Inflammatory macrophage treated with lipopolysaccharide for 1 hour (primary cell): Measurements from ENCODE around the gene SH3RF3.

Experiments used
- DNase-seq, 2 donors: peaks; one replicate each; pipeline ENCODE4 v3.0.0-alpha.2; 2020 to 2022

SH3RF3 gene

GRCh38 chr2:109141006-109141600 lies 12.1 kb downstream of the SH3RF3 start:
- no peak for DNase-seq

DNA sequence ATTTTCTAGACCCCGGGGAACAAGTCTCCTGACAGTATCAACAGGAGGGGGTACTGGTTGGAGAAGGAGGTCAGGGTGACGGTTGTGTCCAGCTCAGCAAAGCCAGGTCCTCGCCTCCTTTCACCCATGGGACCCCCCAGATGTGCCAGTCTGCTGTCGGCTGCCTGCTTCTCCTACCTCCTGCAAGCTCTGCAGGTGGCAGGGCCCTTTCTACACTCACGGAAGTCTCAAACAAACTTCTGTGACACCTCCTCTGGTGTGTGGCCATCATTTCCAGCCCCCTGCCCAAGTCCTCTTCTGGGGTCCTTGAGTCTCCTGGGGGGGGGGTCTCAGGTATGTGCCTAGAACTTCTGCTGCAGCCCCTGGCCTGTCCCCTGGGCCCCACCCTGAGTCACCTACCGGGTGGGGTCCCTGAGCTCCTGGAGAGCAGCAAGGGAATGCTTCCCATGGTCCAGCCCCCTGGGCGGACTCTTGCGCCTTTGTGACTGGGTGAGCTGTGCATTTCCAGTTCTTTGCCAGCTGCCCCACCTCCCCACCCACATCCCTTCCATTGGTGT lies 12.8 kb downstream of the SH3RF3 start:
- no peak for DNase-seq

GRCh38 chr2:109142416-109143210 lies 13.6 kb downstream of the SH3RF3 start:
- DNase-seq, result no peak

GRCh38 chr2:109143214-109144187 lies 14.5 kb downstream of the SH3RF3 start:
- DNase-seq, result no peak

- DNase-seq, result no peak
These were observed 15.3 kb downstream of the SH3RF3 start for GRCh38 chr2:109144271-109144670.

DNA sequence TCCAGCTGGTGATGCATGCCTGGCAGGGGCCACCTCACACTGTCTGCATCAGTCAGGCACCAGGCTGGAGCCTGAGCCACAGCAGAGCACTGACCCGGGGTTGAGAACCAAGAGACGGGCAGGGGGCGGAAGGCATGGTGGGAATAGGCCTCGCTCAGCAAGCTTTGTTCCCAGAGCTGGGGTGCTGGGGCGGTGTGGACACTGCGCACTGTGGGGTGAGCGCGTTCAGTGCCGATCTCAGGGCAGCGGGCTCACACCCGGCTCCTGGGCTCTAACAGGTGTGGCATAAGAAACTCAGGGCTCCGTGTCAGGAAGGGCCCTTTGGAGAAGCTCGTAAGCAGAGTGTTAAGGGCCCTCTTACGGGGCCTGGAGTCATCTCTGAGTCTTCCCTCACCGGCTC lies 15.7 kb downstream of the SH3RF3 start:
- no peak for DNase-seq

DNA sequence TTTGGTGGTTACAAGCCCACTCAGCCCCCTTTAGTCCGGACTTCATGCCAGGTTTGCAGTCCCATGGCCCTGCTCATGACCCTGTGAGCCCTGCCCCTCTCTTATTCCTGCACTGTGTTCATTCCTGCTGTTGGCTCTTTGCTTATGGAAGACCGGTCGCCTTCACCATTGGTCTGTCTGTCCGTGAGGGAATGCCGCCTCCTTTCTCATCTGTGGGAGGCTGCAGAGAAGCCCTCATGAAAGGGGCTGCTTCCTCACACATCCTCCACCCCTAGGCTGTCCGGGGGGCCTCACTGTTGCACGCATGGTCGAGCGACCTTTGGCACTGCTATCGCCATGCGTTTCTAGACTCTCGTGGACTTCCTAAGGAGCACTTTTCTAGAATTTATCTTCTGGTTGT lies 16.3 kb downstream of the SH3RF3 start:
- DNase-seq, result no peak

GRCh38 chr2:109147405-109147804 lies 18.4 kb downstream of the SH3RF3 start:
- no peak for DNase-seq

- no peak for DNase-seq
These were observed 19.2 kb downstream of the SH3RF3 start for GRCh38 chr2:109148117-109148746.

GRCh38 chr2:109148991-109149645 lies 20.1 kb downstream of the SH3RF3 start:
- no peak for DNase-seq

- DNase-seq, result no peak
These were observed 21.6 kb downstream of the SH3RF3 start for GRCh38 chr2:109150559-109150958.

DNA sequence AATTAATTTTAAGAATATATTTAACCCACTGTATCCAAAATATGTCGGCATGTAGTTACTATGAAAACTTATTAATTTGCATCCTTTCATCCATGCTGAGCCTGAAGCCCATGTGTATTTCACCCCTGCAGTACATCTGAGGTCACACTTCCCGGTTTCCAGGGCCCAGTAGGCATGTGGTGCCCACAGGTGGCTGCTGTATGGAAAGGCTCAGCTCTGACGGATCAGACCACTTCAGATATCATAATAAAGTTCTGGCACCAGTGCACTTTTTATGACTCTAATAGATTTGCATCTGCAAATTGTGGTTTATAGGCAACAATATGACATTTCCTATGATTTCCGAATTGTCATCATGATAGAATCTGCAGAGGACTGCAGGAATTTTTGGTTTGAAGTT lies 22.5 kb downstream of the SH3RF3 start:
- DNase-seq, result no peak

GRCh38 chr2:109153005-109153784 lies 24.2 kb downstream of the SH3RF3 start:
- no peak for DNase-seq

DNA sequence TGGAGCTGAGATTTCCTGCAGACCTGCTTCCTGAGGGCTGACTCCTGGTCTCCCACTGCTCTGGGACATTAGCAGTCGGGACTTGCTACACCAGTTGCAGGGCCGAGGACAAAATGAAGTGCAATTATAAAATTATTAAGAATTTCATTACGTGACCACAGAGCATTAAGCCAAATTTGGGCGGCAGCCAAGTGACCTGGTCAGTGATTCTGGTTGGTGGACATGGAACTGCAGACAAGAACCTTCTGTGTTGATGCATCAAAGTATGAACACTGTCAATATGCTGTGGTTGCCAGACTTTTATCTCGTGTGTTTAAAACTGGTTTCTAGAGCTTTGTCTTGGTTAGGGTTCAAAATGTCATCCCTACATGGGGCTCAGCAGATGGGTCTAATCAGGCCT lies 24.8 kb downstream of the SH3RF3 start:
- DNase-seq, result no peak

DNA sequence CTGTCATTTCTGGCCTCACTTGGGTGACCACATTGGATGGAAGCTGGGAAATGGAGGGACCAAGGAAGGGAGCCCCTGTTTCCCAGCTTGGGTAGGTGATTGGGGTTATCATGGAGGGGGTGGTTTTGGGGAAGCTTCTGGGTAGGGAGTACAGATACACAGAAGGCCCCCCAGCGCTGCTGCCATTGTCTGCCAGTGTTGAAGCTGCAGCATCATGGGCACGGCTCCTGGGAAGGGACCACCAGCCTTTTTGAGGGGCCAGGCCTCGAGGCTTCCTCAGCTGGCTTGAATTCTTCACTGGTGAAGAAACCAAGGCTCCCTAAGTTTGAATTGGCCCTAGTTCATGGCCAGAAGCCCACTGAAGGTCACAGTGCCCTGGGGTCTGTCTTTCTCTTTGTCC lies 25.2 kb downstream of the SH3RF3 start:
- DNase-seq, result no peak

DNA sequence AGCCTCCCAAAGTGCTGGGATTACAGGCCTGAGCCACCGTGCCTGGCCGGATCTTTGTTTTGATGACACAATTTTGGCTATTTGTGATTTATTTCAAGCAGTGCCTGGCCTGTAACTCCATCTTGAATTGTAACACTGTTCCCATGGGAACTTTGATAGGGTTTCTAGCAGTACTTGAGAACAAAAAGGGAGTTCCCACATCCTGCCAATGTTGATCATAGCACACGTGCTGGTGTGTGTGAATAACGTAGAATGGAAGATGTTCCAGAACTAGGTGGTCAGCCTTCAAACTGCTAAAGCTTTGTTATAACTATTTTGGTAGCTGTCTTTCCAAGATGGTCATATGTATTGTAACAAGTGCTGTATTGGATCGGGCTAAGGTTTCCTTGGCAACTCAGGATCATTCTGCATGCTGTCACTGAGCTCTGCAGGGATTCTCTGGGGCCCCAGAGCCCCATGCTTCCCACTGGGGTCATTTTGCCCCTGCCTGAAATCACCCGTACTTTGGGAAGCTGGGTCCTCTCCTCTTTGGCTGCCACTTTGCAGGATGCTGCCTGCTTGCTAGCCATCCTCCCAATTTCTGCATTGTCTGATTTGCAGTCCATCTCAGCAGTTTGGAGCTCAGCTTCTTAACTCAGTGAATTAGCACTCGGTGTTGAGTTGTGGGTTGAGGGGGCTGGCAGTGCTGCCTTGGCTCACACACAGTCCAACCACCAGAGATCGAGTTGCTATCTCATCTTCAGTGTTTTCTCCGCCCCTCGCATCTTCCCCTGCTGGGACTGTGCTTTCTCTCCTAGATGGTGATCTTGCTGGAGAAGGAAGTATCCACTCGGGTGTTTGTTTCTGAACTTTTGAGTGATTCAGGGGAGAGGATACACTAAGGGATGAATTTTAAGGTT lies 26.8 kb downstream of the SH3RF3 start:
- DNase-seq, result no peak

DNA sequence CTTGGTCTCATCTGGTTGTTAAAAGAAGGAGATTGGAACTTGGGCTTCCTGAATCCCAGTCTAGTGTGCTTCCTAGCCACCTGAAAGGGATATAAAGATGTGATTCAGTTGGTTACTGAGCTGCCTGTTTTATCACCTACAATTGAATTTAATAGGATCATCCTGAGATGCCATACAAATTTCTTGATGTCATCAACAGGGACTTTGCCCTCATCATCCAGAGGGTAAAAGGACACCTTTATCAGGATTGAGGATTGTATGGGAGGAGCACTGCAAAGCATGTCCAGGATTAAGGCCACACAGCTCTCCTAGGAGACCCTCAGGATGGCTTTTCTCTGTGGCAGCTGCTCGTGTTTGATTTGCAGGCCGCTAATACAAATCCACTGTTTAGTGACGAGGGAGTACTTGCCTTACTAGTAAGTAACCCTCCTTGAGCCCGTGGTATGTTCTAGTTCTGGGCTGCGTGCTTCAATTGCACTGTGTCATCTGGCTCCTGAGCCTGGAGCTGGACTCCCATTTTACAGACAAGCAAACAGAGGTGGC lies 28.6 kb downstream of the SH3RF3 start:
- DNase-seq, result no peak

GRCh38 chr2:109158237-109158636 lies 29.2 kb downstream of the SH3RF3 start:
- no peak for DNase-seq

DNA sequence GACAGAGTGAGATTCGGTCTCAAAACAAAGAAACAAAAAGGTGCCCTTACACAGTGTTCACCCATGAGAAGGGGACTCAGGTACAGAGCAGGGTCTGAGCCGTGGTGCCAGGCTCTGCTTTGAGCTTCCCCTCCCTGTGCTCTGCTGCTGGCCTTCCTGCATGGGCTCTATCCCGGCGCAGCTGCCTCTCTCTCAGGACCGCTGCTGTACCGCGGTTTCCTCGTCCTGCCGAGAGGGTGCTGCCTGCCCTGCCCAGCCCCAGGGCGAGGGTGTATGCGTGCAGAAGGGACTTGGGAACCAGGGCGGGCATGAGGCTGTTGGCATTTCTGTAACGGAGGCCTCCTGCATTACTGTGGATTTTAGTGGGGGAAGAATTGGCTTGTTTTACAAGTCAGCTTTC lies 30.1 kb downstream of the SH3RF3 start:
- DNase-seq, result no peak
